Kidney capillary endothelial cell (primary cell): ENCODE results near the gene CLN6.

ENCODE experiments used
- DNase-seq: peaks from one replicate; pipeline ENCODE4 v3.0.0-alpha.2; 2018; ENCODE audit warnings: low spot score

The CLN6 gene

GRCh38 chr15:68229386-68230156, at the start of gene CLN6:
TSS of gene CLN6 (minus strand) at chr15:68229728. CDS start at chr15:68229584, 144 bp downstream.
- DNase-seq = peak; percentile 62

DNA sequence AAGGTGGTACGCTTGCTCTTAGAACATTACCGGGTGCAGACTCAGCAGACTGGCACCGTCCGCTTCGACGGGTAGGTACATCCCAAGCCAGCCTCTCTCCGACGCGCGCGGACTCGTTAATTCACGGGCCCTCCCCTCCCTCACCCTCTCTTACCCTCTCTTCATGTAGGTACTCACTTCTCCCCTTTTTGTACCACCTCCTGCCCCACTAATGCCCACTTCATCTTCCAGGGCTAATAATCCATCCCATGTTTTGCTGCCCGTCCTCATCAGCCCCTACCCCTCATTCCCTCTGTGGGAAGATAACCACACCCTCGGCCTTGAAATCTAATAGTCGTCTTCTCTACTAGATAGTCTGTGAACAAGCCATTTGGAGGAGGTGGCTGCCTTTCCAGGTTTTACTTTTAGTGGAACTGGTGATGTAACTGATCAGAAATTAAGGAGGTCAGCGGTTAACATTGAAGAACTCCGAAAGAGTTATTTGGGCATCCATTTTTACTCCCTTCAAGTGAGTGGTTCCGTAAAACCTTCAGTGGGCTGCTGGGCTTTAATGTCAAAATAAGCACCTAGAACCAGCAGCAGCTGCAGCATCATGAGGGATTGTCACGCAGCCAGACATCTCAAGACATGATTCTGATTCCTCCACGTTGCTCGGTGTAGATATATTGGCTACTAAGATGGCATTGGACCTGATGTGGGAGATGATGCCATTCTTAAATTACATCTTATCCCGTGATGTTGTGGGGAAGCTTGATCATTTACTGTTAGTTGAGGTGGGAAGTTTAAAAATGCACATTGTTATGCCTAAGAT, 49.3 kb upstream of the CLN6 start:
- no peak for DNase-seq

GRCh38 chr15:68278345-68278594, 48.7 kb upstream of the CLN6 start:
- DNase-seq = peak; percentile 60

- DNase-seq = peak; percentile 78
Measured at GRCh38 chr15:68277603-68278344, 48.2 kb upstream of the CLN6 start, which contains the start of gene FEM1B. TSS of gene FEM1B (plus strand) at chr15:68277745. CDS start at chr15:68278418, 673 bp downstream.

DNA sequence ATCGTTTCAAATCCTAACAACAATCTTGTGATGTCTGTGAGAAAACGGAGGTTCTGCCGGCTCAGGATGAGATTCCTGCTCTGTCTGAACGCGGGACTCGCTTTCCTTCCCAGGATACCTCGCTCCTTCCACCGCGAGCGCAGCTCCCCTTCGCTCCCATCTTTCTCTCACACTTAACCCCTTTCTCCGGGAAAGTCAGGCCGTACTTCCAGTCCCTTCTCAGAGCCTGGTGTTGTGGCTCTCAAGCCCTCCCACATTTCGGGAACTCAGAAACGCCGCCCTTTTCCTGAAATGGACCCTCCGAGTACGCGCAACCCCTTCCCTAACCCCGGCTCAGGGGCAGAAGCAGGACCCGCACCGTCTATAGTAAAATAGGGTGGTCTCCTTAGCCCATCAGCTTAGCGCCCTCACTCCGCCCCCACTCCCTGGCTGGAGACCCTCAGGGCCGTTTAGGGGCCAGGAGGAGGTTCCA, 47.6 kb upstream of the CLN6 start:
- no peak for DNase-seq

DNA sequence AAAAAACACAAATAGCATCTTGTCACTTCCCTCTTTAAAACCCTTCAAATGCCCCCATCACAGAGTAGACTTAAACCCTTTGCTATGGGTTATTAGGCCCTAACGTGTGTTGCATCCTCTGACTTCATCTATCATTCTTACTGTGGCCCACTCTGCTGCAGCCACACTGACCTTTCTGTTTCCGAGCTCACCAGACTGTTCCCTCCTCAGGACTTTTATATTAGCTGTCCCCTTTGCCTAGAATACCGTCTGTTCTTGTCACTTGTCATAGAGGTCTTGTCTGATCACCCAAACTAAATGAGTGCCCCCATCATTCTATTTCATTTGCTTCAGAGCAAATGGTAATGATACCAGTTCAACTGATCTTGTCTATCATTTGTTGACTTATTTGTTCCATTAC, 47.1 kb upstream of the CLN6 start:
- DNase-seq = no peak

GRCh38 chr15:68275165-68275746, 45.7 kb upstream of the CLN6 start:
- no peak for DNase-seq

- DNase-seq = no peak
Measured at GRCh38 chr15:68274201-68274848, 44.8 kb upstream of the CLN6 start.

DNA sequence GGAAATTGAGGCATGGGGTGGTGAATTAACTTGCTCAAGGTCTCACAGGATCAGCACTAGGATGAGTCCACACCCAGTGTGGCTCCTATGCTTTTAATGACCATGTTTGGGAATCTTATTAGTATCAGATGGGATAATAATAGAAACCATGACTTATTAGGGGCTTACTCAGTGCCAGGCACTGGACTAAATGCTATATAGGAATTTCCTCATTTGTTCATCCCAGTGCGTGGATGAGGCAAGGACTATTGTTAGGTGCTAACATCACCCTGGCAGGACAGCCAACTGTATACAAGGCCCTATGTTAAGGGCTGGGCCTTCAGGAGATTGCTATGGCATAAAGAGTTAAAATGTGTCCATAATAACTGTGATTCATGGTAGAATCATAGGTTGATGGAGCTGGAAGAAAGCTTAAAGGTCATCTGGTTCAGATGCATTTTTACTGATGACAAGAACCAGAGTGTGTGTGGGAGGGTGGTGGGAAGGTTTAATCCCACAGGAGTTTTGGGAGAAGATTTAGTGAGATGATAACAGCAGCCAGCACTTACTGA, 43.3 kb upstream of the CLN6 start:
- DNase-seq = peak; percentile 94

DNA sequence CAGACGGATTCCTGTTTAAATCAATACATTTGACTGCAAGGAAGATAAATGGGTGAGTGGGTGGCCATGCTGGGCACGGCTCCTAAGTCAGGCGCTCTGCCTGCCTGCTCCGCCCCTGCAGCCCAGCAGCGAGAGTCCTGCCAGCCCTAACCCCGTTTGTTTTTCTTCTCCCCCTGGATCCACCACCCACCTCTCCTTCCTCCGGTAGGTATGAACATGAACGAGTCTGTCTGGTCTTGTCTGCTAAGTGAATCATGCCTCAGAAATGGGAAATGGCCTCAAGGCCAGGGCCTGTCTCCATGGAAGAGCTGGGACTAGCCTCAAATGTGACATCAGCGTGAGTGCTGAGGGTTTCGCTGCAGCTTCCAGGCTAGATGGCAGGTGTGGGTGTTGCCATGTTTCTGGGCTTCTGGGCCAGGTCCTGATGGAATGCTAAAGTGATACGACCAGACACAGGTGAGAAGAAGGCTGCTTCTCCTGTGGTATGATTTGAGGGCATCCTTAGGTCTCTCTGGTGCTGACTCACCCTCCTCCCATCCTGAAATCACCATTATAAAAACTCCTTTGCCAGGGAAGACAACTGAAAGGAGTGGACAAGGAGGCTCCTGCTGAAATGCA, 42.4 kb upstream of the CLN6 start:
- DNase-seq = peak; percentile 49

DNA sequence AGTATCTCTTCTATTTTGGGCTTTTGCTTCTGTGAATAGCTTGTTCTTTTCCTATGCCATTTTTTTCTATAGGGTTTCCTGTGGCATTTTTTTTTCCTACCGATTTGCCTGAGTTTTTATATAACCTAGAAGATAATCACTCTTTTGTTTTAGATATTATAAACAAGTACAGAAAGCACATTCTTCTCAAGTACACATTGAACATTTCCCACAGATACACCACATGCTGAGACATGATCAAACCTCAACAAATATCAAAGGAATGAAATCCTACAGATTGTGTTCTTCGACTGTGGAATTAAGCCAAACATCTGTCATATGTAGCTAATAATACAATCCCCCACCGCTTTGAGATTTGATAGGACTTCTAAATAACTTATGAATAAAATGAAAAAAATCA, 38.9 kb upstream of the CLN6 start:
- DNase-seq = no peak

DNA sequence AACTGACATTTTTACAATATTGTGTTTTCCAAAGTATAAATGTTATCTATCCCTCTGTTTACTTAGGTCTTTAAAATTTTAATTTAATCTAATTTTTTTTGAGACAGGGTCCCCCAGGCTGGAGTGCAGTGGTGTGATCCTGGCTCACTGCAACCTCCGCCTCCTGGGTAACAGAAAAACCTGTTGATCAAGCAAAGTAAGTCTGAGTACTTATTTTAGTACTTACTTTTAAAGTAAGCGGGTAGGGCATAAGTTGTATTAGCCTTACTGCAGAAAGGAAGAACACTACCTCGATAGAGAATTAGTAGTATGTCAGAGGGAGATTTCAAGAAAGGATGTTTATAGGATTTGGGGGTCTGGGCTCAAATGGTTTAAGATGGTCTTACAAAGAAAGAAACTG, 36.1 kb upstream of the CLN6 start:
- DNase-seq = no peak

DNA sequence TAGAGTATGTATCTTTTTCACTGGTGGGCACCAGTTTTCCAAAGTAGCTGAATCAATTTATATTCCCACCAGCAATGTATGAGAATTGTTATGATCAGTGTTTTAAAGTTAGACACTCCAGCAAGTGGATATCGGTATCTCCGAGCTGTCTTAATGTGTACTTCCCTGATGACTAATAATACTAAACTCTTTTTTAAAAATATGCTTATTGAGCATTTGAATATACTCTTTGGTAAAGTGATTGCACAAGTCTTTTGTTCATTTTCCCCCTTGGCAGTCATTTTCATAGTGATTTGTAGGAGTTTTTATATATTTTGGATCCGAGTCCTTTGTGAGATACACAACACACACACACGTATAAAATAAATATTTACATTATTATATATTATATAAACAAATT, 35.6 kb upstream of the CLN6 start:
- no peak for DNase-seq

GRCh38 chr15:68264282-68264681, 34.8 kb upstream of the CLN6 start:
- no peak for DNase-seq

DNA sequence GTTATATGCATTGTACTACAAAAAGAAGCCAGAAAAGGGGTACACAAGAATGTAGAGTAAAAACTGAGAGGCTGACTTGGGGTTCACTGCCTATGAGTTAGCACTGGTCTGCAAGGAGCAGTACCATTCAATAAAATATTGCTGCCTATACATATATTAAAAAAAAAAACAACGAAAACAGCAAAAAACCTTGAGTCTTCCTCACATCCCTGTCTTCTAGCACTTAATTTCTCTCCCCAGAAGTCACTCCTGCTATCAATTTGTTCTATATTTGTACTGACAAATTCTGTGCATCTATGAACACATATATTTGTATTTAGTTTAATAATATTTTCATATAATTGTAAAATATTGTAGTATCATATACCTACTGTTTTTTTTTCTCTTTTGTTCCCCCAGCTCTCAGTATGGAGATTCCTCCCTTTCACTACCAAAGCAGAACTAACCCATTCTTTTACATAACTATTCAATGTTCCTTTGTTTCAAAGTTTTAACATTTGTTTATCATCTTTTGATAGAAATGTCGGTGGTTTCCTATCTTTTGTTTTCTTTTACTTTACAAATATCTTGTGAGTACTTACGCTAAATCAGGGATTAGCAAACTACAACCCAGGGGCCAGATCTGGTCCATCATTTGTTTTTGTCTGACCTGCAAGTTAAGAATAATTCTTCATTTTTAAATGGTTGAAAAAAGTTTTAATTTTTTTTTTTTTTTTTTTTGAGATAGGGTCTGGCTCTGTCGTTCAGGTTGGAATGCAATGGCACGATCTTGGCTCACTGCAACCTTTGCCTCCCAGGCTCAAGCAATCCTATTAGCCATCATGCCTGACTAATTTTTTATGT, 33.2 kb upstream of the CLN6 start:
- DNase-seq = no peak

- DNase-seq = no peak
Measured at GRCh38 chr15:68261980-68262379, 32.5 kb upstream of the CLN6 start.

DNA sequence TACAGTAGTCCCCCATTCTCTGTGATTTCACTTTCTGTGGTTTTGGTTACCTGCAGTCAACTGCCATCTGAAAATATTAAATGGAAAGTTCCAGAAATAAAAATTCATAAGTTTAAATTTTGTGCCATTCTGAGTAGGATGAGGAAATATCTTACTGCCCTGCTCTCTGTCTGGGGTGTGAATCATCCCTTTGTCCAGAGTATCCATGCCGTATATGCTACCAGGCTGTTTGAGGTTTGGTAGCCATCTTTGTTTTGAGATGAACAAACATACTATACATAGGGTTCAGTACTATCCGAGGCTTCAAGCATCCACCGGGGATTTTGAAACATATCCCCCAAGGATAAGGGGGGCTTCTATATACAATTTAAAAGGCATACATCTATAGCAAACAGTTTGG, 31.7 kb upstream of the CLN6 start:
- DNase-seq = no peak

- no peak for DNase-seq
Measured at GRCh38 chr15:68259883-68260282, 30.4 kb upstream of the CLN6 start.

- no peak for DNase-seq
Measured at GRCh38 chr15:68258692-68259091, 29.2 kb upstream of the CLN6 start.
